Measurements from ENCODE around the gene ITGA11. TPM values are rescaled to one million over a fixed set of nuclear protein-coding genes. Genes with fewer than 3 reads are reported as not detected.

The ITGA11 gene
- total RNA-seq, 1 experiment from 2014 or later = not detected

- no peaks in the 10 kb centered on the region for H3K4me1 ChIP-seq (ENCODE audit: insufficient read depth, low read length)
- no peaks in the 10 kb centered on the region for H3F3A ChIP-seq (ENCODE audit: low read length, unreplicated experiment)
- TF ChIP-seq CTCF (conservative IDR thresholded peaks at IDR 0.05; ENCODE audit: low read depth, low read length) (no peak), EZH2 (IDR thresholded peaks at IDR 0.05; ENCODE audit: low read length, unreplicated experiment) (no peak), EZH2phosphoT487 (IDR thresholded peaks at IDR 0.05; ENCODE audit: borderline replicate concordance, low read length) (no peak)
- POLR2A ChIA-PET (ENCODE audit: unreplicated experiment) = no interaction called here
- no peak overlapping the region for H3K4me2 ChIP-seq (ENCODE audit: low read length)
- H4K20me1 ChIP-seq (ENCODE audit: low read length) = peaks cover 16% of the 10 kb centered on the region
- H2AFZ ChIP-seq (ENCODE audit: low read length) = no peak overlapping the region
- H3K27me3 ChIP-seq (ENCODE audit: low read length) = no peaks in the 10 kb centered on the region
- H3K4me3 ChIP-seq (ENCODE audit: low read length) = no peak overlapping the region
- no peak for DNase-seq
- no peak for ATAC-seq
- H3K9ac ChIP-seq (ENCODE audit: low read length) = no peak overlapping the region
- H3K9me3 ChIP-seq (ENCODE audit: low read length) = no peaks in the 10 kb centered on the region
- peaks cover 37% of the 10 kb centered on the region for H3K36me3 ChIP-seq (ENCODE audit: low read depth, low read length)
- intact Hi-C loops (cut with micrococcal nuclease) = no loop called here
- no TSS peak for BruUV-seq (replicated peaks)
- CTCF ChIA-PET = no interaction called here
- peaks cover 96% of the 10 kb centered on the region for H3K79me2 ChIP-seq (ENCODE audit: low read length)
- H3K9me2 ChIP-seq (replicated peaks; ENCODE audit: low read length) = no peaks in the 10 kb centered on the region
- H3K27ac ChIP-seq (ENCODE audit: low read length) = no peak overlapping the region
Measured at GRCh38 chr15:68289057-68289456, 142.9 kb downstream of the ITGA11 start.

GRCh38 chr15:68286256-68286655 is 145.7 kb downstream of the ITGA11 start:
- no peaks in the 10 kb centered on the region for H3K9me3 ChIP-seq (ENCODE audit: low read length)
- no TSS peak for BruUV-seq (replicated peaks)
- no peak for TF ChIP-seq CTCF (conservative IDR thresholded peaks at IDR 0.05; ENCODE audit: low read depth, low read length)
- TF ChIP-seq EZH2 (IDR thresholded peaks at IDR 0.05; ENCODE audit: low read length, unreplicated experiment) = no peak
- no peak overlapping the region for H2AFZ ChIP-seq (ENCODE audit: low read length)
- no peaks in the 10 kb centered on the region for H3F3A ChIP-seq (ENCODE audit: low read length, unreplicated experiment)
- no peak overlapping the region for H3K4me2 ChIP-seq (ENCODE audit: low read length)
- H3K9ac ChIP-seq (ENCODE audit: low read length) = no peak overlapping the region
- no peaks in the 10 kb centered on the region for H3K9me2 ChIP-seq (replicated peaks; ENCODE audit: low read length)
- H4K20me1 ChIP-seq (ENCODE audit: low read length) = peaks cover 34% of the 10 kb centered on the region
- peaks cover 100% of the 10 kb centered on the region for H3K79me2 ChIP-seq (ENCODE audit: low read length)
- peaks cover 35% of the 10 kb centered on the region for H3K36me3 ChIP-seq (ENCODE audit: low read depth, low read length)
- peaks cover 5% of the 10 kb centered on the region; the same call in 1 of the 2 replicates for H3K4me1 ChIP-seq (ENCODE audit: insufficient read depth, low read length)
- DNase-seq = no peak
- POLR2A ChIA-PET (ENCODE audit: unreplicated experiment) = no interaction called here
- CTCF ChIA-PET = no interaction called here
- intact Hi-C loops (cut with micrococcal nuclease) = no loop called here
- no peak for ATAC-seq
- H3K27ac ChIP-seq (ENCODE audit: low read length) = no peak overlapping the region
- H3K27me3 ChIP-seq (ENCODE audit: low read length) = no peaks in the 10 kb centered on the region
- no peak overlapping the region for H3K4me3 ChIP-seq (ENCODE audit: low read length)

DNA sequence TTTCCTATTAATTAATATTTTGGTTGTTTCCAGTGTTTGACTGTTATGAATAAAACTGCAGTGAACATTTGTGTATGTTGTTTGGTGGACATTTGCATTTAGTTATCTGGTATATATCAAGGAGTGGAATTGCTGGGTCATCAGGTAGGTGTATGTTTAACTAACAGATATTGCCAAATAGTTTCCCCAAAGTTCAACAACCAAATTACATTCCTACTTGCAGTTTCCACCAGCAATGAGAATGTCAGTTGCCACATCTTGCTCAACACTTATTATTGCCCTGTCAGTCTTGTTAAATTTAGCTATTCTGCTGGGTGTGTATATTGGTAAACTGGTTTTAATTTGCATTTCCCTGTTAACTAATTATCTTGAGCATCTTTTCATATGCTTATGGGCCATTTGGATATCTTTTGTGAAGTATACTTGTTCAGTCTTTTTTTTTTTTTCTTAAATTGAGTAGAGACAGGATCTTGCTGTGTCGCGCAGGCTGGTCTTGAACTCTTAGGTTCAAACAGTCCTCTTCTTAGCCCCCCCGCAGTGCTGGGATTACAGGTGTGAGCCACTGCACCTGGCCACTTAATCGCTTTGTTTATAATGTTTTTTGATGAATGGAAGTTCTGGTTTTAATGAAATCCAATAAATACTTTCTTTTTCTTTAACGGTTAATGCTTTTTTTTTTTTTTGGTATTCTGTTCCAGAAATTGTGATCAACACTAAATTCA is 146.5 kb downstream of the ITGA11 start:
- H4K20me1 ChIP-seq (ENCODE audit: low read length) = peaks cover 42% of the 10 kb centered on the region
- no peak overlapping the region for H3K4me3 ChIP-seq (ENCODE audit: low read length)
- H3F3A ChIP-seq (ENCODE audit: low read length, unreplicated experiment) = no peaks in the 10 kb centered on the region
- intact Hi-C loops (cut with micrococcal nuclease) = no loop called here
- no TSS peak for BruUV-seq (replicated peaks)
- ChIA-PET CTCF (no interaction called here), POLR2A (ENCODE audit: unreplicated experiment) (interaction anchor here (0.7 kb wide), 1 partner anchor 32 kb away, joined by 4 read pairs; no protein-coding TSS in a partner anchor)
- no peak for DNase-seq
- peaks cover 100% of the 10 kb centered on the region for H3K79me2 ChIP-seq (ENCODE audit: low read length)
- no peak overlapping the region for H2AFZ ChIP-seq (ENCODE audit: low read length)
- peaks cover 12% of the 10 kb centered on the region; the same call in 1 of the 2 replicates for H3K4me1 ChIP-seq (ENCODE audit: insufficient read depth, low read length)
- H3K36me3 ChIP-seq (ENCODE audit: low read depth, low read length) = peaks cover 28% of the 10 kb centered on the region
- H3K27ac ChIP-seq (ENCODE audit: low read length) = no peak overlapping the region
- no peak for TF ChIP-seq EZH2 (IDR thresholded peaks at IDR 0.05; ENCODE audit: low read length, unreplicated experiment)
- TF ChIP-seq CTCF (conservative IDR thresholded peaks at IDR 0.05; ENCODE audit: low read depth, low read length) = no peak
- no peak for TF ChIP-seq EZH2phosphoT487 (IDR thresholded peaks at IDR 0.05; ENCODE audit: borderline replicate concordance, low read length)
- H3K9me2 ChIP-seq (replicated peaks; ENCODE audit: low read length) = no peaks in the 10 kb centered on the region
- H3K4me2 ChIP-seq (ENCODE audit: low read length) = no peak overlapping the region
- no peaks in the 10 kb centered on the region for H3K27me3 ChIP-seq (ENCODE audit: low read length)
- ATAC-seq = no peak
- H3K9ac ChIP-seq (ENCODE audit: low read length) = no peak overlapping the region
- no peaks in the 10 kb centered on the region for H3K9me3 ChIP-seq (ENCODE audit: low read length)

Measured in PC-3 (cell line).